GM19023 (cell line): ENCODE measurements around the gene MCF2L.
"Not testable (repeated sequence)": the region's sequence is repeated elsewhere in the genome, so short reads cannot be mapped to it uniquely, and the experiment has no call there.

Experiments used
- ATAC-seq: cut with Tn5 transposase; IDR thresholded peaks from one replicate; pipeline ENCODE4 v1.9.1; 2021; ENCODE audit warnings: mild to moderate bottlenecking, moderate library complexity; ENCODE audit not compliant: unreplicated experiment

MCF2L gene

GRCh38 chr13:113026391-113026910, 57.4 kb downstream of the MCF2L start:
- ATAC-seq, result no peak

DNA sequence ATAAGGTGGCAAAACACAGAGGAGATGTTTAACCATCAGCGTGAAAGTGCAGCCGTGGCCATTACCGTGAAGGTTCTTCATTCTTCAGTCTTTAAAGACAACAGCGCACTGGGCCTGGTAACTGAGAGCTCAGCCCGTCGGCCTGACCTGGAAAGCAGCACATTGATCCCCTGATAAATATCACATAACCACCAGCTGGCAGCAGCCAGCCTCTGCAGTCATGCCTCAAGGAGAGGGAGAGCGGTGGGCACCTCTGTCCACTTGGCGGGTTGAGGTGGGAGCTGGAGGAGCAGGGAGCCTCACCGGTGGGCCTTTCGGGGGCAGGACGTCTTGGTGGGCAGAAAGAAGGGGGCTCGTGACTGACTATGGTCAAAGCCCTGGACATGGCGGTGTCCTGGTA, 58.1 kb downstream of the MCF2L start:
- no peak for ATAC-seq

GRCh38 chr13:113027566-113027965, 58.6 kb downstream of the MCF2L start:
- ATAC-seq, result no peak

DNA sequence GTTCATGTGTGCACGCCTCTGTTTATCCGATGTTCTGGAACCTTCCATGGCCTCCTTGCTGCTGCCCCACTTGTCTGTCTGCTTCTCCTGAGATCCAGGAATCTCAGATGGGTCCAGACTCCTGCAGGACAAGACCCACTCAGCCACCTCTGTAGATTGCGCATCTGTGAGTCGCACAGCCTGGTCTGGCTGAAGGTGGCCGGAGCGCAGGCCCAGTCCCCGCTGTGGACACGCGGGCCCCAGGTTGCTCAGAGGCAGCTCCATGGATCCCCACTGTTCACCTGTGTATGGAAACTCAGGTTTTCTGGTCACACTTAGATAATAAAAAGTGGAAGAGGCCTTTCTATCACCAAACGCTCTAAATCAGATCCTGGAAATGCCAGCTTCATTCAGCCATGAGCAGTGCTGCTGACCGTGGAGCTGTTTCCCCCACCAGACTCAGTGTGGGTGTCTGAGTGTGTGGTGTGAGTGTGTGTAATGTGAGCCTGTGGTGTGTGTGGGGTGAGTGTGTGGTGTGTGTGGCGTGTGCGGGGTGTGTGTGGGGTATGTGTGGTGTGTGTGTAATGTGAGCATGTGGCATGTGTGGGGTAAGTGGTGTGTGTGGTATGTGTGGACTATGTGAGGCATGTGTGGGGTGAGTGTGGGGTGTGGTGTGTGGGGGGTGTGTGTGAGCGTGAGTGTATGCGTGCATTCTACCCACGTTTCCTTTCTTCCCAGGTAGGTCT, 59.5 kb downstream of the MCF2L start:
- ATAC-seq, result no peak

DNA sequence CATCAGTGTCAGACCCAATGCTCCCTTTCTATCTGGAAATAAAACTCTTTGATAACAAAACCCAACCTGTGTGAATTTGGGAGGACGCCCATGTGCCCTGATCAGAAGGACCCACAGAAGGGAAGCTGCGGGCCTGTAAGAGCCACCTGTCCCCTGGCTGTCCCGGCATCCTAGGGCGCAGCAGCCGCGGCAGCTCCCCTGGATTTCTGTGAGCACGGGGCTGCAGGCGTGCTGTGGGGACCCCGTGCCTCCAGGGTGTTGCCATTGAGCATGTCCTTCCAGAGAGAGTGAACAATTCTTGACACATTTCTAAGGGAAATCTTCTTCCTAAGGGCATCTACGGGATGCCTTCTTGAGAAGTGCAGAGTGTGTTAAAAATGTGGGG, 60.0 kb downstream of the MCF2L start:
- ATAC-seq, result no peak

DNA sequence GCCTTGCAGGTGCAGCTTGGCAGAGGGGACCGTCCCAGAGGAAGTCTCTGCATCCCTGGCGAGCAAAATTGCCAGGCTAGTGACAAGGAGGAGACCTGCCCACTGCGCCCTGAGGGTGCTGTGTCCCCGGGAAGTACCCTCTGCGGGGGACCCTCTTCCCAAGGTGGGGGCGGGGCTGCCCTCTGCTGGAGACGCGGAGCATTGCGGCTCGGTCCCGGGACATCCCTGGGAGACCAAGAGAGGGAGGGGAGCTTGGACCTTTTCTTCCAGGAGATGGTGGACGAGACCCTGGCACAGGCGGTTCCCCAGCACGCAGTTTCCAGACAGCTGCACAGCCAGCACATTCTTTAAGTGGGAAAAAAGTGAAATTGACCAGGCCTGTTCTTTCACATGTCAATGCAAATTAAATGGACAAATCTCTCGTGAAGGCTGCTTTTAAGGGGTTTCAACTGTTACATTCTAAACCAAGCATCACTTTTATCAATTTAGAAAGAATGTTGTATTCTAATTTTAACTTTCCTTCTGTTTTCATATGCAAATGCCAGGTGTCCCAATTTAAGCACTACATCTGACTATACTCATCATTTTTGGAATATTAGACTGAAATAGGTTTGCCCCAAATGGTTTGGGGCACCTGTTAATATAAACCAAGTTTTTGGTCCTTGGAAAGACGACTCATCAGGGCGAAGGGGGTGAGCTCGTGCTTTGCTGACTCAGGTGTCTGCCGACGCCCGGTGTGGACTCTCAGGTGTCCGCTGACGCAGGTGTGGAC, 60.7 kb downstream of the MCF2L start:
- ATAC-seq, result no peak

DNA sequence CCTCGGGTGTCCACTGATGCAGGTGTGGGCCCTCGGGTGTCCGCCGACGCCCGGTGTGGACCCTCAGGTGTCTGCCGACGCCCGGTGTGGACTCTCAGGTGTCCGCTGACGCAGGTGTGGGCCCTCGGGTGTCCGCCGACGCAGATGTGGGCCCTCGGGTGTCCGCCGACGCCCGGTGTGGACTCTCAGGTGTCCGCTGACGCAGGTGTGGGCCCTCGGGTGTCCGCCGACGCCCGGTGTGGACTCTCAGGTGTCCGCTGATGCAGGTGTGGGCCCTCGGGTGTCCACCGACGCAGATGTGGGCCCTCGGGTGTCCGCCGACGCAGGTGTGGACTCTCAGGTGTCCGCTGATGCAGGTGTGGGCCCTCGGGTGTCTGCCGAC, 61.2 kb downstream of the MCF2L start:
- ATAC-seq, result not testable (repeated sequence)

DNA sequence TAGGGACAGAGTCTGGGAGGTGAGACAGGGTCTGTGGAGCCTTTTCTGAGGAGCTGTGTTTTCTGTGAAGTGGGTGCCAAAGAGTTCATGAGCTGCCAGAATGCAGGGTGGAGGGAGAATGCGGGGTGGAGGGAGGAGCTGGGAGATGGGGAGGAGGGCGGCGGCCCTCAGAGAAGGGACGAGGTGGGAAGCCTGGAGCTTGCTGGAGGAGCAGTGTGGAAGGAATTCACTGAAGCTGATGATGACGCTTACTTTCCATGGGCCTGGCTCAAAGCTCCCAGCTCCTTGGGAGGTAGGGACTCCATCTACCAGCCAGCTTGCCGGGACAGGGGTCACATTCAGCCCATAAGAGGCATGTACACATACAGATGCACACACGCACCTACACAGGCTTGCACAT, 62.5 kb downstream of the MCF2L start:
- ATAC-seq, result no peak

DNA sequence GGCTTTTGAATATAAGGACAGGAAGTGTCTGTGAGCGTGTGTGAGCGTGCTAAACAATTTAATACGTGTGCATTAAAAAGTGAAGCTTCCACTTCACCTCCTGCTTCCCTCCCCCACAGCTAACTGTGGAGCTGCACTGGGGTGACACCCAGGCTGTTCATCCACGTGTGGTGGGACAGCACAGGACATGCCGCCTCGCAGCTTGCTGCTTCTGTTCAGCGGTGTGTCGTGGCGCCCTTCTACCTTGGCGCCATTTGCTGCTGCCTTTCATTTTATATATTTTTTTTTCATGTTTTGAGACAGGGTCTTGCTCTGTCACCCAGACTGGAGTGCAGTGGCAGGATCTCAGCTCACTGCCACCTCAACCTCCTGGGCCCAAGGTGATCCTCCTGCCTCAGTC, 63.3 kb downstream of the MCF2L start:
- ATAC-seq, result no peak

DNA sequence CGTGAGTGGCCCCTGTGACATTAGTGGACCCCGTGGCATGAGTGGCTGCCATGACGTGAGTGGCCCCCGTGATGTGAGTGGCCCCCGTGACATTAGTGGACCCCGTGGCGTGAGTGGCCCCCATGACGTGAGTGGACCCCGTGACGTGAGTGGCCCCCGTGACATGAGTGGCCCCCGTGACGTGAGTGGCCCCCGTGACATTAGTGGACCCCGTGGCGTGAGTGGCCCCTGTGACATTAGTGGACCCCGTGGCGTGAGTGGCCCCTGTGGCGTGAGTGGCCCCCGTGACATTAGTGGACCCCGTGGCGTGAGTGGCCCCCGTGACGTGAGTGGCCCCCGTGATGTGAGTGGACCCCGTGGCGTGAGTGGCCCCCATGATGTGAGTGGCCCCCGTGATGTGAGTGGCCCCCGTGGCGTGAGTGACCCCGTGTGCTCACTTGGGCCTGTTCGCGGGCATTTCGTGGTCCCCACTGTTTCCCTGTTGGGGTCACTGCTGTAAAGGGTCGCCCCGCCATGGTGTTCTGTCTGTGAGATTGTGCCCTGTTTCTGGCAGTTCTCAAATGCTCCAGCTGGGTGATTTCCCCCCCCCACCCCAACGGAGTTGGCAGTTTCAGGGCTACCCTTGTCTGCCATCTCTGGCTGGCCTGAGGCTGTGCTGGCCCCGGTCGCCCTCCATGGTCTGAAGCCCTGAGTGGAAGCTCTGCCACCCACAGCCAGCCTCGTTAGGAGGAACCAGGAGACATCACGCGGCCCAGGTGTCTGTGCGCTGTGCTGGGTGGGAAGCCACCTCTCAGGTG, 64.2 kb downstream of the MCF2L start:
- ATAC-seq, result no peak

GRCh38 chr13:113034451-113035212, 65.6 kb downstream of the MCF2L start:
- no peak for ATAC-seq

- ATAC-seq, result no peak
These were observed 66.3 kb downstream of the MCF2L start for GRCh38 chr13:113035213-113035800.

- no peak for ATAC-seq
These were observed 67.4 kb downstream of the MCF2L start for GRCh38 chr13:113036401-113036800.

DNA sequence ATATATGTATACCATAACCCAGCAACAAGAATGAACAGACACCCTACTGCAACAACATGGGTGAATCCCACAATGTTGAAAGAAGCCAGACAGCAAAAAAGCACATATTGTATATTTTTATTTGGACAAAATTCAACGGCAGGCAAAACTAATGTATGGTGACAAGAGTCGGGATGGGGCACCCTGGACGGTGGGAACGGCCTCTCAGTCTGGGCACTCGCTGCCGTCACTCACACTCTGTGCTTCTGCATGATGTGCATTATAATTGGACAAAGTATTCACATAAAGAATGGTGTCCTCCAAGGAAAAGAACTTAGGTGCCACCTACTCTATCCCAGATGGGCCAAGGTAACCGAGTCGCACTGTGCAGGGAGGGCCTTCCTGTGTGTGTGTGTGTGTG, 71.0 kb downstream of the MCF2L start:
- no peak for ATAC-seq

- ATAC-seq, result no peak
These were observed 71.7 kb downstream of the MCF2L start for GRCh38 chr13:113040597-113041292.

GRCh38 chr13:113041293-113041690, 72.3 kb downstream of the MCF2L start:
- no peak for ATAC-seq

- no peak for ATAC-seq
These were observed 72.9 kb downstream of the MCF2L start for GRCh38 chr13:113041896-113042295.

DNA sequence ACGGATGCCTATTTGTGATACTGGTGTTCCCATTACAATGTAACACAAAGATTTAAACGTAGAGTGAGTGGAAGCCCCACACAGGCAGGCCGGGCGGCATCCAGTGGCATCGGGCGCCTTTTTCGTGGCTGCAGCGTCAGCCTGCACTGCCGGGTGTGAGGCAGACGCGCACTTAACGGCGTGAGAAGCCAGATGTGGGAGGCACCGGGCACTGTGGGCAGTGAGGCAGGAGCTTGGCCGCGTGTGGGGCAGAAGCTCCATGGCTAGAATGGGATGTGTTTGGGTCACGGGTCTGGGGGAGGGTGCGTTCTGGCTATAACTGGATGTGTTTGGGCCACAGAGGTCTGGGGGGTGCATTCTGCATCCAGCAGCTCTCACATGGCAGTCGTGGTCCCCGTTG, 73.4 kb downstream of the MCF2L start:
- no peak for ATAC-seq

DNA sequence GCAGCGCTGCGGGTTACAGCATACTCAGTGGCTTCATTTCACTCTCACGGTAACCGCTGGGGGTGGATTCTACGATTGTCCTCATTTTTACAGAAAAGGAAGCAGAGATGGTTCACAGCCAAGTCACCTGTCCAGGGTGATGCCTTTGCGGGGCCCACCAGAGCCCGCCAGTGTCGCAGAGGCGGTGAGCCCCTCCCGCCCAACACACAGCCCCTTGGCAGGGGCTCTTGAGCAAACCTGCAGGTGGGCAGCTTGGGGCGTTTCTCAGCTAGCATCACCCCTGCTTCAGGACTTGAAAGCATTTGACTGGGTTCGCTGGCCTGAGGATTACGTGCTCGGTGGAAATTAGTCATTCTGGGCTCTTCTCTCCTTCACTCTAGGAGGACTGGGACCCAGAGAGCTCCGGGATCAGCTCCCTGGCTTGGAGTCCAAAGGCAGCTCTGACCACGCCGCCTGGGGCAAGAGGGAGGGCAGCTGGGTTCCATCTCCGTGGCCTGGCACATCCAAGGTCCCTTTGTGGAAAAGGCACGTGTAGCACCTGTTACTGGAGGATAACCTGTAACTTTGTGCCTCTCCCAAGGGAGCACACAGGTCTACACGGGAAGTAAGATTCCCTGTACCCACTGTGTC, 74.1 kb downstream of the MCF2L start:
- ATAC-seq, result no peak
